Sigmoid colon (tissue), 4 donors: ENCODE measurements around the gene MRPS11.

Experiments used
- CTCF ChIP-seq, 4 experiments: fragments of 450-650 bp in 3 of 4; fragments of 200-600 bp in 1 of 4; IDR thresholded peaks; one replicate each; pipeline ENCODE4 v1.5.1; 2016 to 2019; ENCODE audit warnings: antibody characterized with exemption in 4 of 4, mild to moderate bottlenecking in 3 of 4, moderate library complexity in 2 of 4
- POLR2A ChIP-seq, 2 donors: fragments of 450-650 bp; IDR thresholded peaks; one replicate each; pipeline ENCODE4 v1.6.1; 2016; ENCODE audit warnings: antibody characterized with exemption in 2 of 2, mild to moderate bottlenecking in 2 of 2, moderate library complexity in 2 of 2
- POLR2AphosphoS5 ChIP-seq, 4 donors: sonication (generic); formaldehyde crosslinking; IDR thresholded peaks; one replicate each; pipeline ENCODE4 v1.6.1; 2017; ENCODE audit warnings: antibody characterized with exemption in 4 of 4

DNA sequence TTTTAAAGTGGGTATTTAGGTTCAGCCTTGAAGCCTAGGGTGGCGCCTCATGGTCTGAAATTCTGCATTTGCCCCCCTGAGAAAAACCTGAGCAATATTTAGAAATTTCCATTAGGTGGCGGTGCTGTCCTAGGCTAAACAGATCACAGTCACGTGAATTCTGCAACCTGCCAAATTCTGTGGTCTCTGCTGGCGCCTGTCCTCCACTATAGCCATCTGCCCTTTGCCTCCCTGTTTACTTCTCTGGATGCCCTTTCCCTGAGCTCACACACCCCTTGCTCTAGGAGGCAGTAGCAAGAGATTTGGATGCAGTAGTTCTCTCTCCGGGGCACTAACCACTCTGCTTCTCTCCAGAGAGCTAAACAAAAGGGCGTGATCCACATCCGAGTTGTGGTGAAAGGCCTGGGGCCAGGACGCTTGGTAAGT lies 9.1 kb downstream of the MRPS11 start:
- TF ChIP-seq CTCF (IDR thresholded peaks at IDR 0.05) = peak; percentile 30 to 64 (median 50)
- TF ChIP-seq POLR2AphosphoS5 (IDR thresholded peaks at IDR 0.05) = peak in 1 of 4 donors; percentile 47
- TF ChIP-seq POLR2A (IDR thresholded peaks at IDR 0.05) = no peak
